Coronary artery (tissue), 2 donors: ENCODE results near the gene CES4A.
"Not testable (repeated sequence)": the region's sequence is repeated elsewhere in the genome, so short reads cannot be mapped to it uniquely, and the experiment has no call there.

Experiments used
- DNase-seq: peaks from one replicate; pipeline ENCODE4 v3.0.0-alpha.2; 2017; ENCODE audit warnings: low spot score
- H3K27ac ChIP-seq, 2 donors: fragments of 200-600 bp; sonication (generic); one replicate each; pipeline ENCODE4 v1.5.1; 2016 to 2019
- H3K4me3 ChIP-seq: fragments of 200-600 bp; sonication (generic); 2 replicates; pipeline ENCODE4 v1.5.1; 2016; ENCODE audit warnings: mild to moderate bottlenecking, moderate library complexity
- TF ChIP-seq, protein P1 (sequence below): fragments of 200-600 bp; sonication (generic); IDR thresholded peaks from one replicate; pipeline ENCODE4 v1.5.1; 2019; ENCODE audit warnings: antibody characterized with exemption

The CES4A gene

GRCh38 chr16:66977341-66978113 lies 10.9 kb upstream of the CES4A start:
- TF ChIP-seq, protein P1, sequence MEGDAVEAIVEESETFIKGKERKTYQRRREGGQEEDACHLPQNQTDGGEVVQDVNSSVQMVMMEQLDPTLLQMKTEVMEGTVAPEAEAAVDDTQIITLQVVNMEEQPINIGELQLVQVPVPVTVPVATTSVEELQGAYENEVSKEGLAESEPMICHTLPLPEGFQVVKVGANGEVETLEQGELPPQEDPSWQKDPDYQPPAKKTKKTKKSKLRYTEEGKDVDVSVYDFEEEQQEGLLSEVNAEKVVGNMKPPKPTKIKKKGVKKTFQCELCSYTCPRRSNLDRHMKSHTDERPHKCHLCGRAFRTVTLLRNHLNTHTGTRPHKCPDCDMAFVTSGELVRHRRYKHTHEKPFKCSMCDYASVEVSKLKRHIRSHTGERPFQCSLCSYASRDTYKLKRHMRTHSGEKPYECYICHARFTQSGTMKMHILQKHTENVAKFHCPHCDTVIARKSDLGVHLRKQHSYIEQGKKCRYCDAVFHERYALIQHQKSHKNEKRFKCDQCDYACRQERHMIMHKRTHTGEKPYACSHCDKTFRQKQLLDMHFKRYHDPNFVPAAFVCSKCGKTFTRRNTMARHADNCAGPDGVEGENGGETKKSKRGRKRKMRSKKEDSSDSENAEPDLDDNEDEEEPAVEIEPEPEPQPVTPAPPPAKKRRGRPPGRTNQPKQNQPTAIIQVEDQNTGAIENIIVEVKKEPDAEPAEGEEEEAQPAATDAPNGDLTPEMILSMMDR: peak; percentile 87
- H3K27ac ChIP-seq: no peak overlapping the region
- DNase-seq: peak; percentile 89
- no peak overlapping the region for H3K4me3 ChIP-seq

- peak overlapping the region in 1 of 2 donors; percentile 55 for H3K27ac ChIP-seq
- no peak for DNase-seq
- no peak overlapping the region for H3K4me3 ChIP-seq
- TF ChIP-seq, protein P1: no peak
Measured at GRCh38 chr16:66979011-66979717, 9.2 kb upstream of the CES4A start.

GRCh38 chr16:66983033-66983432 lies 5.4 kb upstream of the CES4A start:
- Histone ChIP-seq H3K4me3 (no peak overlapping the region), H3K27ac (no peak overlapping the region)
- TF ChIP-seq, protein P1: no peak
- no peak for DNase-seq

- H3K27ac ChIP-seq: no peak overlapping the region
- TF ChIP-seq, protein P1: no peak
Measured at GRCh38 chr16:66984892-66985311, 3.5 kb upstream of the CES4A start.

DNA sequence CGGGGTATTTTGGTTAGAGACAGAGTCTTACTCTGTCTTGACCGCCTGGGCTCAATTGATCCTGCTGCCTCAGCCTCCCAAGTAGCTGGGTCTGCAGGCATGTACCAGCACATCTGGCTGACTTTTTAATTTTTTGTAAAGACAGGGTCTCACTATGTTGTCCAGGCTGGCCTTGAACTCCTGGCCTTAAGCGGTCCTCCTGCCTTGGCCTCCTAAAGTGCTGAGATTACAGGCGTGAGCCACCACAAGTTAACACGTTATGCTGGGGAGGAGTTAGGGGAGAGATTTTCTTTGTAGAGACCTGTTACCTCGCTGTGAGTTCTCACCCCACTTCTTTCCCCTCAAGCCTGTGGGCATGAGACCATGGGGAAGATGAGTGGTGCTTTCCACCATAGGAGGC lies 1.8 kb upstream of the CES4A start:
- no peak overlapping the region for H3K4me3 ChIP-seq
- no peak for DNase-seq
- TF ChIP-seq, protein P1: no peak
- no peak overlapping the region for H3K27ac ChIP-seq

More at GRCh38 chr16:66984892-66985311, 3.5 kb upstream of the CES4A start:
- no peak overlapping the region for H3K4me3 ChIP-seq
- no peak for DNase-seq

DNA sequence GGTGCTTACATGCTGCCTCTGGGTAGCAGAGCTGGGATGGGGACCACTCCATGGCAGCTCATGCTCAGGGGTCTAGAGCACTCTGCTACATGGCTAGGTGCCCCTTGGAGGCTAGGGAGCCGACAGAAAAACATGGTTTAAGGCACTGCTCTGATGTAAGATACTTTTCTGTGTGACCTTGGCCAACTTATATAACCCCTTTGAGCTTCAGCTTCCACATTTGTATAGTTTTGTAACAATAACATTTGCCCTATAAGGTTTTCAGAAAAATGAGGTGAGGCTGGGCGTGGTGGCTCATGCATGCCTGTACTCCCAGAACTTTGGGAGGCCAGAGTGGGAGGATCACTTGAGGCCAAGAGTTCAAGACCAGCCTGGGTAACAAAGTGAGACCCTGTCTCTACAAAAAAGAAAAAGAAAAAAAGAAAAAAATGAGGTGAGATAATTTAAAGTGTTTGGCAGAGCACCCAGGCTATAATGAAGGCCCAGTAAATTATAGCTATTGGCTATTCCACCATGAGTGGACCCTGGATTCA lies 3.2 kb downstream of the CES4A start:
- TF ChIP-seq, protein P1: no peak
- no peak for DNase-seq
- Histone ChIP-seq H3K4me3 (no peak overlapping the region), H3K27ac (no peak overlapping the region)

DNA sequence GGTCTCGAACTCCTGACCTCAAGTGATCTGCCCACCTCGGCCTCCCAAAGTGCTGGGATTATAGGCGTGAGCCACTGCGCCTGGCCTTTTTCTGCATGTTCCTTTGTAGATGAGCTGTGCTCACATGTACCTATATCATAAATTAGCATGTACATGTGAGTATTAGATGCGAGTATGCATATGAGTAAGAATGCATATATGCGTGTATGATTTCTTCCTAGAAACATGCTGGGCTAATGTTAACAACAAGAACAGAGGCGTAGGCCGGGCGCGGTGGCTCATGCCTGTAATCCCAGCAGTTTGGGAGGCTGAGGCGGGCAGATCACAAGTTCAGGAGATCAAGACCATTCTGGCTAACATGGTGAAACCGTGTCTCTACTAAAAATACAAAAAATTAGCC lies 5.2 kb downstream of the CES4A start:
- not testable (repeated sequence) for DNase-seq, H3K27ac ChIP-seq, H3K4me3 ChIP-seq
